Measurements from ENCODE around the gene OCSTAMP.

The OCSTAMP gene

DNA sequence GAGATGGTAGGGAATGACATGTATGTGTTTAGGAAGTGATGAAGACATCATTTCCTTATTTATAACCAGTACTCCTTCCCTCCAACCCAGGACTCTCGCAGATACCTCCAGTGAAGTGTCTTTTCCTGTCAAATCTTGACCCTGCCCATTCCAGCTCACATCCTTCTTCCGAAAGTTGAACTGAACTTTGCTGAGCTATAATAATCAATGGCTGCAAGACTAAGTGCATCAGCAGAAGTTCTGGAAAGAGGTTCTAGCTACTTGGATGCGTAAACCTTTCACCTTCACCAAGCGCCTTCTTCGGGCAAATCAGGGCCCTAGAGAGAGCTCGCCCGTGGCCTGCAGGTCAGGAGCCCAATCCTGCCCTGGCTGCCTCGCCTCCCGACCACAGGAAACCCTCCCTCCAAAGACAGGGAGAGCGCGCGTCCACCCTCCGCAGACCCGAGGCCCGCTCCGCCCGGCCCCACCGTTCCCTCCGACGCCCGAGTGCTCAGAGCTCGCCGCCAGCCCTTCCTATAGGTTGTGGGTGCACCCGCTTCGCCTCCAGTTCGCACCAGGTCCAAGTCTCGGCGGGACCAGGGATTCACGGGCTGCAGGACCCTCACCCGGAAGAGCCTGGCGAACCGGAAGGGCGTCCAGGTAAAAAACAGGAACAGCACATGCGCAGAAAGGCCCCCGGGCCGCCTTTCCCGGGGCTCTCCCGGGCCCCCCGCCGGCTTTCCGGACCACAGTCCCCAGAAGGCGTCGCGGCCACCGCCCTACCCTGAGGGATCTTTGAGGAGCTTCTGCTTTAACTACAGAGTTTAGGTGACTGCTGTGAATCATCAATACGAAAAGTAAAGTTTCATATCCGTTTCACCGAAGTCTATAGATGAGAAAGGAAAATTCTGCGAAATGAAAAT, 37.3 kb downstream of the OCSTAMP start, which contains the start of gene ZNF334:
TSS of gene ZNF334 (minus strand) at position 617 of the 902 bp plus-strand sequence. CDS start 1,457 bp downstream, outside the sequence.
- no peak for DNase-seq

DNA sequence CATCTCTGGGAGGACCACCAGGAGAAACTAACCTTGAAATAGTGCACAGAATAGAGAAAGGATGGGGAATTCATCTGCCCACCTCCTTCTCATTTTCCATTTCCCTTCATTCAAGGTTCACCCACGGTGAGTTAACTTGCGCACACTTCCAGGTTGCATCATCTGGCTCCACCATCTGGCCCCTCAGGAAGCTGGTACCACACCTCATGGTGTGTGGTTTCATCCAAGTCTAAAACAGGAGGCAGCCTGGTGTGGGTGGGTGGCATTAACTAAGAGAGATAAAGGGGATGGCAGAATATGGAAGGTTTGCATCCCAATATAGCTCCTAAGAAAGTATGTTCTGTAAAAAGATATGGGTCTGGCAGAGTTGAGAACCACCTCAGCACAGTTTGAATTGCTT, 40.9 kb downstream of the OCSTAMP start:
- DNase-seq: no peak

DNA sequence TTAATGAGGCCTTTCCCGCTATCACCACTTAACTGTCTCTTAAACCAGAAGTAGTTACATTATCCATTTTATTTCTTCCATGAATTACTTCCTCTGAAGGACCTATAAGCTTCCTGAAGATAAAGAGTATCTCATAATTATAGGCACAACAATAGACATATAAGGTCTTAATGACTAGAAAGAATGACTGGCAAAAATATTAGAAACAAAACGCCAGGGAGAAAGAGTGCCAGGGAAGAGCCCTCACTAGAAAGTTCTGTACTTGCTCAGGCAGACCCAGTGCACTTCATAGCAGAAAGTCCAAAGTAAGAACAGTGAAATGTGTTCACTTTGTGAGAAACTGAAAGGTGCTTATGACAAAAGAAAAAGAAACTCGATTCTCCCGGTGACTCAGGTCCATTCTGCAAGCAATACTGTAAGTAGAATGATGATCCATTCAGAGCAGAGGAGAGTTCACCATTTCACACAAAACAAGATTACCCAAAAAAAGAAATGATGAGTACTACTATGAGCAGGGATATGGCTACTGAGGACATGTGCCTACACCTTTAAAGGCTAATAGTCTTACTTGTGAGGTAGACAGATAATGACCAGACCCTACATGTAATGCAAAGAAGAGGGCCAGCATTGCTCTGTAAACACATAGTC, 42.6 kb downstream of the OCSTAMP start:
- no peak for DNase-seq

DNA sequence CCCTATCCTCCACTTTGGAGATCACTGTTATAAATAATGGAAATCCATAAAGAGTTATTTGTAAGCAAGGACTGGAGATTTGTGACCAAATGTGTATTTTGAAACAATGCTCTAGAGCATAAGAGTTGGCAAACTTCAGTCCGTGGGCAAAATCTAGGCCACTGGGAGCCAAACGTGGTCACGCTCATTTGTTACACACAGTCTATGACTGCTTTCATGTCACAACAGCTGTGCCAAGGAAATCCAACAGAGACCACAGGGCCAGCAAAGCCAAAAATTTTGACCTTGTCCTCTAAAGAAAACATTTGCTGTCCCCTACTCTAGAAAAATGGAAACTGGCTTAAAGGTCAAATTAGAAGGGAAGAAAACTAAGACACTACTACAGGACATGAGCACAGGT, 44.9 kb downstream of the OCSTAMP start:
- DNase-seq: no peak

DNA sequence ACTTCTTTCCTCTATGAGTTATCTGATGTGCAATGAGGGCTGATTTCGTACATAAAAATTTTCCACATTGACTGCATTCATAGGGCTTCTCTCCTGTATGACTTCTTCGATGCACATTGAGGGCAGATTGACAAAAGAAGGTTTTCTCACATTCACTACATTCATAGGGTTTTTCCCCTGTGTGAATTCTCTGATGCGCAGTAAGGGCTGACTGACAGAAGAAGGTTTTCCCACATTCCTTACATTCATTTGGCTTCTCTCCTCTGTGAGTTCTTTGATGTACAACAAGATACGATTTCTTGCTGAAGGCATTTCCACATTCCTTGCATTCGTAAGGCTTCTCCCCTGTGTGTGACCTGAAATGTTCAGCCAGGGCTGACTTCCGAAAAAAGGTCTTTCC, 48.5 kb downstream of the OCSTAMP start:
- DNase-seq: no peak

DNA sequence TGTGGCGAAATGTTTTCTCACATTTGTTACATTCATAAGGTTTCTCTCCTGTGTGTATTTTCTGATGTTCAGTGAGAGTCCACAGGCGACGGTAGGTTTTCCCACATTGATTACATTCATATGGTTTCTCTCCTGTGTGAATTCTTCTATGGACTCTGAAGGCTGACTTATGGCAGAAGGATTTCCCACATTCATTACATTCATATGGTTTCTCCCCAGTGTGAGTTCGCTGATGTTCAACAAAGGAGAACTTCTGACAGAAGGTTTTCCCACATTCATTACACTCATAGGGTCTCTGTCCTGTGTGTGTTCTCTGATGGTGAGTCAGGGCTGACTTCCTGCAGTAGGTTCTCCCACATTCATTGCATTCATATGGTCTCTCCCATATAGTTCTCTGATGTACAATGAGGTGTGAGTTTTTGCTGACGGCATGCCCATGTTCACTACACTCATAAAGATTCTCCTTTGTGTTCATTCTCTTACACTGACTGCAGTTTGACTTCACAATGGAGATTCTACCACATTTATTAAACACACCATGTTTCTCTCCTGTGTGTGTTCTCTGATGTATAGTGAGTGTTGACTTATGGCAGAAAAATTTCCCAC, 49.0 kb downstream of the OCSTAMP start:
- DNase-seq: no peak

DNA sequence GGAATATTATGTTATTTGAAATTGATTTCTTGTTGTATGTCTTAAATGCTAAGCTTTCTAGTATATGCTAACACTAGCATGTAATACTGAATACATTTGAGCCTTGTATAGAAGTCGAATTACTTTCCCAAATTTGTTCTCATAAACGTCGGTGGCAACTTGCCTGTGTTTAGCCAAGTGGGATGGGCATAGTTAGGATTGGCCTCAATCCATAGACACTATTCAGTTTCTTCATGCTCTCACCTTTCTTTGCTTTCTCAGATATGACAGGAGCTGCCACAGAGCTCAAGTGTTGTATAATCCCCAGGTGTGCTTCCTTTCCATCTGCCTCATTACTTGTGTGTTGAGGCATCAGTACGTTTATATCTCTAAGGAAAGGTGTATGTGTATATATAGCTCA, 56.4 kb downstream of the OCSTAMP start:
- DNase-seq: no peak

DNA sequence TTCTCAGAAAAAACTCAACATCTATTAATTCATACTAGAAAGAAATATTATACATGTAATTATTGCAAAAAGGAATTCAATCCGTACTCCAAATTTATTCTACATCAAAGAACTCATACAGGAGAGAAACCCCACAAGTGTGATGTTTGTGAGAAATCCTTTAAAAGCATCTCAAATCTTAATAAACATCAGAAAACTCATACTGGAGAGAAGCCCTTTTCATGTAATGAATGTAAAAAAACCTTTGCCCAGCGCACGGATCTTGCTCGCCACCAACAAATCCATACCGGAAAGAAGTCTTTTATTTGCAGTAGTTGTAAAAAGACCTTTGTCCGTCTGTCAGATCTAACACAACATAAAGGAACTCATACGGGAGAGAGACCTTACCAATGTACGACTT, 59.1 kb downstream of the OCSTAMP start:
- no peak for DNase-seq
